ENCODE results near the gene IRX2. TPM values are rescaled to one million over a fixed set of nuclear protein-coding genes. Genes with fewer than 3 reads are reported as not detected.

IRX2 gene
- total RNA-seq, 1 donor from 2014 or later, result 0.52 TPM

DNA sequence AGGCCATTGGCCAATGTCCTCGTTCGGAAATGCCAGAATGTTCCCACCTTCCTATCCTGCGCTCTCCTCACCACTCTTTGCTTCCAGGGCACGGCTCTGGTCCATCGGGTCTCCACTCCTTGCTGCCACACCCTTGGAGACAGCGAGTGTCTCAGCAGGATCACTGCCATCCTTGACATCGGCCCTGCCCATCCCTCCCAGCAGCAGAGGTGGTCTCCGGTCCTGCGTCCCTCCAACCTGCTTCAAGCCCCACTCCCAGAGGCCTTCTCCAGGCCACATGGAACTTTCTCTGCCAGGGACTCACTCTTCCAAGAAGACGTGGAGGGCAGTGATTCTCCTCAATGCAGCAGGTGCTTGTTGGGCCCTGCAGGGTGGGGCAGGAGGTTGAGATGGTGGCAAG lies 42.7 kb downstream of the IRX2 start:
- H3K27me3 ChIP-seq (ENCODE audit: control insufficient read depth in 3 of 3, insufficient read depth in 3 of 3, low read length in 3 of 3), result peaks cover 0 to 13% (median 2%) of the 10 kb centered on the region in 3 donors

DNA sequence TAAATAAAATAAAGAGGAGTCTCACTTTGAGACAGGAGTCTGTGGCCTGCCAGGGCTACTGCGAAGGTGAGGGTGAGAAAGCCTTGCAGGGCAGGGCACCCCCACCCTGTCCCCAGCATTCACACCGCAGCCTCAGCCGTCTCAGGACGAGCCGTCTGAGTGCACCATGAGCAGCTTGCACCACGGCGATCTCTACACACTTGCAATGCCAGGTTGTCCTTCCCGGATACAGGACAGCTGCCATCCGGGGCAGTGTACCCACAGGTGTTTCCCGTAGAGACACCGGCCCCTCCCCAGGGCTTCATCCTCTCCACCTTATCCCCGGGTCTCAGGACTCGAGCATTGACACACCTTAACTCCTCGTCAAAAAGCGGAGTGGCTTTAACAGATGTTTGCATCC lies 43.3 kb downstream of the IRX2 start:
- H3K27me3 ChIP-seq (ENCODE audit: control insufficient read depth in 3 of 3, insufficient read depth in 3 of 3, low read length in 3 of 3), result peaks cover 0 to 15% (median 2%) of the 10 kb centered on the region in 3 donors
- no peak overlapping the region for H3K27ac ChIP-seq (ENCODE audit: low read depth, low read length)
- H3K36me3 ChIP-seq (ENCODE audit: control insufficient read depth in 3 of 3, insufficient read depth in 3 of 3, low read length in 3 of 3), result no peaks in the 10 kb centered on the region
- H3K9me3 ChIP-seq (ENCODE audit: control insufficient read depth in 3 of 3, low read length in 3 of 3), result peaks cover 0 to 2% (median 0%) of the 10 kb centered on the region in 3 donors
- H3K9ac ChIP-seq (ENCODE audit: low read depth in 1 of 3, low read length in 3 of 3), result no peak overlapping the region
- no peaks in the 10 kb centered on the region for H3K4me1 ChIP-seq (ENCODE audit: control insufficient read depth in 3 of 3, insufficient read depth in 3 of 3, low read length in 3 of 3)
- H3K4me3 ChIP-seq (ENCODE audit: low read length in 3 of 3), result no peak overlapping the region

More for the DNA sequence above, 42.7 kb downstream of the IRX2 start:
- H3K4me3 ChIP-seq (ENCODE audit: low read length in 3 of 3), result no peak overlapping the region
- no peak overlapping the region for H3K27ac ChIP-seq (ENCODE audit: low read depth, low read length)
- H3K9me3 ChIP-seq (ENCODE audit: control insufficient read depth in 3 of 3, low read length in 3 of 3), result peaks cover 0 to 2% (median 0%) of the 10 kb centered on the region in 3 donors
- no peaks in the 10 kb centered on the region for H3K36me3 ChIP-seq (ENCODE audit: control insufficient read depth in 3 of 3, insufficient read depth in 3 of 3, low read length in 3 of 3)
- H3K4me1 ChIP-seq (ENCODE audit: control insufficient read depth in 3 of 3, insufficient read depth in 3 of 3, low read length in 3 of 3), result no peaks in the 10 kb centered on the region
- no peak overlapping the region for H3K9ac ChIP-seq (ENCODE audit: low read depth in 1 of 3, low read length in 3 of 3)

DNA sequence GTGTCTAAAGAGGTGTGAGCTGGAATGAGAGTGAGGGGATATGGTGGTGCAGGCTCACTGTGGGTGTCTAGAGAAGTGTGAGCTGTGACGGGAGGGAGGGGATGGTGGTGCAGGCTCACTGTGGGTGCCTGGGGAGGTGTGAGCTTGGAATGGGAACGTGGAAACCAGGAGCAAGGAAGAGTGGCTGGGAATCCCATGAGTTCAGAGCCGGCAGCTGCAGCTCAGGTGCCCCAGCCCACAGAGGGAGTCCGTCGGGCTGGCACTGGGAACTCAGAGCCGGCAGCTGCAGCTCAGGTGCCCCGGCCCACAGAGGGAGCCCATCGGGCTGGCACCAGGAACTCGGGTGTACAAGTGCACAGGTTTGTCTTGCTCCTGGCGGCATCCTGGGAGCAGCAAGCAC lies 45.6 kb downstream of the IRX2 start:
- no peak overlapping the region for H3K27ac ChIP-seq (ENCODE audit: low read depth, low read length)
- no peak overlapping the region for H3K9ac ChIP-seq (ENCODE audit: low read depth in 1 of 3, low read length in 3 of 3)
- H3K4me1 ChIP-seq (ENCODE audit: control insufficient read depth in 3 of 3, insufficient read depth in 3 of 3, low read length in 3 of 3), result no peaks in the 10 kb centered on the region
- H3K36me3 ChIP-seq (ENCODE audit: control insufficient read depth in 3 of 3, insufficient read depth in 3 of 3, low read length in 3 of 3), result no peaks in the 10 kb centered on the region
- peaks cover 0 to 18% (median 2%) of the 10 kb centered on the region in 3 donors for H3K27me3 ChIP-seq (ENCODE audit: control insufficient read depth in 3 of 3, insufficient read depth in 3 of 3, low read length in 3 of 3)
- no peak overlapping the region for H3K4me3 ChIP-seq (ENCODE audit: low read length in 3 of 3)
- H3K9me3 ChIP-seq (ENCODE audit: control insufficient read depth in 3 of 3, low read length in 3 of 3), result peaks cover 0 to 2% (median 0%) of the 10 kb centered on the region in 3 donors

DNA sequence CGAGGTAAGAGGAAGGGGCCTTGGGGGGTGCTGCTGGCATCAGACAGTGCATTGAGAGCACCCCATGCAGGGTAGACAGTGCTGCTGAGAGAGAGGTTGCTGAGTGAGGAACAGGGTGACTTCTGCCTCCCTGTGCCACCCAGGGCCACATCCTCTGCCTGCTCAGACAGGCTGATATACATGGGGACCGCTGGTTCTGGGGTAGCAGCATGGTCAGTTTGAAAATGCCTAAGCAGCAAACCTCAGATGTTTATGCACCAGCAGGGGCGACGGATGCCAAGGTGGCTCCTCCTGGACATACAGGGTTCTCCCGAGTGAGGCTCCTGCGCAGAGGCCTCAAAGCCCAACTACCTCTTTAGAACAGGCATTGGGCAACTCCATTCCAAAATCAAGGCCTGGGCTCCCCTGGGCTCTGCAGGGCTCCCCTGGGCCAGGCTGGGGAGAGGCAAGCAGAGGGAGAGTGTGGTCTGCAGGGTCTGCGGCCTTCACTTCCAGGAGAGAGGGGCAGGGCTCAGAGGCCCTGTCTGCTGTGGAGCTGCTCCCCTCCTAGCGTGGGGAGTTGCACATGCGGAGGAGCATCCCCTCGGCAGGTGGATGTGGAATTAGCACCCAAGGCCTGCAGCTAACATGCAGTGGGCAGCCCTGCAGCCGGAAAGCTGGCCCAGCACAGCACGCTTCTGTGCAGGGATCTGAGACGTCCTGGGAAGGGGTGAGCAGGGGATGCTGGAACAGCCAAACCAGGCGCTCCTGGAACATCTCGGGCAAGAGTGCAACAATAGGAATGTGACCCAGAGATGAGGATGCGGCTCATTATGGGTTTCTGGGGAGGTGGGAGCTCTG lies 46.5 kb downstream of the IRX2 start:
- Histone ChIP-seq H3K4me1 (ENCODE audit: control insufficient read depth in 3 of 3, insufficient read depth in 3 of 3, low read length in 3 of 3) (no peaks in the 10 kb centered on the region), H3K27ac (ENCODE audit: low read depth, low read length) (no peak overlapping the region), H3K9me3 (ENCODE audit: control insufficient read depth in 3 of 3, low read length in 3 of 3) (peaks cover 0 to 2% (median 0%) of the 10 kb centered on the region in 3 donors), H3K27me3 (ENCODE audit: control insufficient read depth in 3 of 3, insufficient read depth in 3 of 3, low read length in 3 of 3) (peaks cover 0 to 20% (median 2%) of the 10 kb centered on the region in 3 donors), H3K4me3 (ENCODE audit: low read length in 3 of 3) (no peak overlapping the region), H3K36me3 (ENCODE audit: control insufficient read depth in 3 of 3, insufficient read depth in 3 of 3, low read length in 3 of 3) (no peaks in the 10 kb centered on the region), H3K9ac (ENCODE audit: low read depth in 1 of 3, low read length in 3 of 3) (no peak overlapping the region)

DNA sequence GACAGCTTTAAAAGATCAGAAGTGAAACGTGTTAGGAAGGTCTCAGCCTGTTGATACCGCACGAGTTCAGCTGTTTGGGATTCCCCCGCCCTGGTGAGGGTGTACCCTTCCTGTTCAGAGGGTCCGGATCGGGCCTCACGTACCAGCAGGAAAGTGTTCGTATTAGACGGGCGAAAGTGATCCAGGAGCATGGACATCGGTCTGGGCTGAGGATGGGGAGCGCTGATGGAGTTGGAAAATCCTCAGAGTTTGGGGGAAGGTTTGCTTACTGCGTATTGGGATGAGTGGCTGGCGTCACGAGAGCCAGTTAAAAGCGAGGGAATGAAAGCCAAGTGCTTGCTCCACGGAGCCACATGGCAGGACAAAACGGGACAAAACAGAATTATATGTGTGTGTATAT lies 47.4 kb downstream of the IRX2 start:
- no peak overlapping the region for H3K27ac ChIP-seq (ENCODE audit: low read depth, low read length)
- no peak overlapping the region for H3K9ac ChIP-seq (ENCODE audit: low read depth in 1 of 3, low read length in 3 of 3)
- H3K4me3 ChIP-seq (ENCODE audit: low read length in 3 of 3), result no peak overlapping the region
- no peaks in the 10 kb centered on the region for H3K4me1 ChIP-seq (ENCODE audit: control insufficient read depth in 3 of 3, insufficient read depth in 3 of 3, low read length in 3 of 3)
- H3K36me3 ChIP-seq (ENCODE audit: control insufficient read depth in 3 of 3, insufficient read depth in 3 of 3, low read length in 3 of 3), result no peaks in the 10 kb centered on the region
- H3K9me3 ChIP-seq (ENCODE audit: control insufficient read depth in 3 of 3, low read length in 3 of 3), result peaks cover 0 to 2% (median 0%) of the 10 kb centered on the region in 3 donors
- H3K27me3 ChIP-seq (ENCODE audit: control insufficient read depth in 3 of 3, insufficient read depth in 3 of 3, low read length in 3 of 3), result peaks cover 0 to 21% (median 2%) of the 10 kb centered on the region in 3 donors

DNA sequence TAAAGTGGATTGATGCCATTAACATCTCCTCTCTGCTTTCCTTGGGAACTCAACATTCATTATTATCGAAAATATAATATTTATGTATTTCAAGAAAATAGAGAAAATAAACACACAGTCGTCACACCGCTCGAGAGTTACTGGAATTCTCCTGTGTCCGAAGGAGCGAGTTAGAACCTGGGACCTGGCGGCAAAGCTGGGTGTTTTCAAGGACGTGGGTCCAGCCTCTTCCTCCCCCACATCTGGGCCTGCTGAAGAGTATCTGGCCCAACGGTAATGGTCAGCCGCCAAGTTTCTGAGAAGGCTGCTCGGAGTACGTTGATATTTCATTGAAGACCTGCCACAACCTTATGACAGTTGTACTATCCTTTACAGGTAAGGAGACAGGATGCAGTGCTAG lies 47.9 kb downstream of the IRX2 start:
- Histone ChIP-seq H3K4me1 (ENCODE audit: control insufficient read depth in 3 of 3, insufficient read depth in 3 of 3, low read length in 3 of 3) (no peaks in the 10 kb centered on the region), H3K27me3 (ENCODE audit: control insufficient read depth in 3 of 3, insufficient read depth in 3 of 3, low read length in 3 of 3) (peaks cover 0 to 21% (median 2%) of the 10 kb centered on the region in 3 donors), H3K36me3 (ENCODE audit: control insufficient read depth in 3 of 3, insufficient read depth in 3 of 3, low read length in 3 of 3) (no peaks in the 10 kb centered on the region), H3K9me3 (ENCODE audit: control insufficient read depth in 3 of 3, low read length in 3 of 3) (peaks cover 0 to 2% (median 0%) of the 10 kb centered on the region in 3 donors), H3K27ac (ENCODE audit: low read depth, low read length) (no peak overlapping the region), H3K9ac (ENCODE audit: low read depth in 1 of 3, low read length in 3 of 3) (no peak overlapping the region), H3K4me3 (ENCODE audit: low read length in 3 of 3) (no peak overlapping the region)

DNA sequence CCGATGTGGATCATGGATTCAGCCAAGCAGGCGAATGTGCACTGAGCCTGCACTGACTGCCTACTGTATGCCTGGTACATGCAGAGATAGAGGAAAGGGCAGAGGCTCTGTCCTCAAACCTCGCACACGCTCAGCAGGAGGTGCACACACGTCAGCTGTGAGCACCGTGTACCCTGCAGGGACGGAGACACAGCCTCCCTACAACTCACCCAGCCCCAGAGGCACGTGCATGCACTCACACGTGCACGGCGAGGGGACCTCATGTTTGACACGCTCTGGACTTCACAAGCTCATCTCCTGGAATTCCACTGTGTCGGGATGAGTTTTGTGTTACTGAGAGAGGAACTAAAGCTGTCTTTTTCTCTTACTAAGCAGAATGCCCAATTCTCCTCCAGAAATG lies 48.4 kb downstream of the IRX2 start:
- Histone ChIP-seq H3K27ac (ENCODE audit: low read depth, low read length) (no peak overlapping the region), H3K27me3 (ENCODE audit: control insufficient read depth in 3 of 3, insufficient read depth in 3 of 3, low read length in 3 of 3) (peaks cover 0 to 21% (median 2%) of the 10 kb centered on the region in 3 donors)

DNA sequence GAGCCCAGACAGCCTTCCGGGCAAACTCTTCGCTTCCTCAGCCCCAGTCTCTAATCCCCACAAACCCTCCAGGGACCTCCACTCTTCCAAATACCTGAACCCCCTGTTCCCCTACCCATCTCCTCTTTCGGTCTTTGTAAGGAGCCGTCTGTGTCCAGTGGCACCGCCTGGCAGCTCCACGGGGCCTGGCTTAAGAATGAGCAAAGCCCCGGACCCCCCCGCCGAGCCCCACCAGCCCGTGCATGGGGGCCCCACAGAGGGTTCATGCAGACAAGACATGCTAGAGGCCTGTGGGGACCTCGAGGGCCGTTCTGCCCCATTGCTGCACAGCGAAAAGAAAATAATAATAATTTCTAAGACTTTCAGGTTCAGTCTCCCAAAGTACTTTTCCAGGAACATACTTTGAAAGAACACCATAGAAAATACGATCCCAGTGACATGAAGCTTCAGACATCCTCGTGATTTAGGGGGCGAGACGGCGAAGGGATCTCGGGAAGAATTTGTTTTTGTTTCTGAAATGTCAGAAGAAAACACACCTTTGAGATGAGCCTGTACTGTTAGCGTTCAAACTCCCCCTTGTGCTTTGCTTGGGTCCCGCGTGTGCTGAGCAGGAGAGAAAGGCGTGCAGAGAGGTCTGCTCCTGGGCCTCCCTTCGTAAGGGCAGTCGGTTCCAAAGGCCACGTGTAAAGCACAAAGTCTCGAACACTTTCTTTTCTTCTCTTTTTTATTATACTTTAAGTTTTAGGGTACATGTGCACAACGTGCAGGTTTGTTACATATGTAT lies 49.2 kb downstream of the IRX2 start:
- no peaks in the 10 kb centered on the region for H3K4me1 ChIP-seq (ENCODE audit: control insufficient read depth in 3 of 3, insufficient read depth in 3 of 3, low read length in 3 of 3)
- peaks cover 0 to 21% (median 2%) of the 10 kb centered on the region in 3 donors for H3K27me3 ChIP-seq (ENCODE audit: control insufficient read depth in 3 of 3, insufficient read depth in 3 of 3, low read length in 3 of 3)
- no peak overlapping the region for H3K4me3 ChIP-seq (ENCODE audit: low read length in 3 of 3)
- H3K9me3 ChIP-seq (ENCODE audit: control insufficient read depth in 3 of 3, low read length in 3 of 3), result peaks cover 0 to 2% (median 0%) of the 10 kb centered on the region in 3 donors
- no peak overlapping the region for H3K9ac ChIP-seq (ENCODE audit: low read depth in 1 of 3, low read length in 3 of 3)
- no peaks in the 10 kb centered on the region for H3K36me3 ChIP-seq (ENCODE audit: control insufficient read depth in 3 of 3, insufficient read depth in 3 of 3, low read length in 3 of 3)
- no peak overlapping the region for H3K27ac ChIP-seq (ENCODE audit: low read depth, low read length)

More for the DNA sequence above, 48.4 kb downstream of the IRX2 start:
- Histone ChIP-seq H3K4me1 (ENCODE audit: control insufficient read depth in 3 of 3, insufficient read depth in 3 of 3, low read length in 3 of 3) (no peaks in the 10 kb centered on the region), H3K9ac (ENCODE audit: low read depth in 1 of 3, low read length in 3 of 3) (no peak overlapping the region), H3K9me3 (ENCODE audit: control insufficient read depth in 3 of 3, low read length in 3 of 3) (peaks cover 0 to 2% (median 0%) of the 10 kb centered on the region in 3 donors), H3K4me3 (ENCODE audit: low read length in 3 of 3) (no peak overlapping the region), H3K36me3 (ENCODE audit: control insufficient read depth in 3 of 3, insufficient read depth in 3 of 3, low read length in 3 of 3) (no peaks in the 10 kb centered on the region)

DNA sequence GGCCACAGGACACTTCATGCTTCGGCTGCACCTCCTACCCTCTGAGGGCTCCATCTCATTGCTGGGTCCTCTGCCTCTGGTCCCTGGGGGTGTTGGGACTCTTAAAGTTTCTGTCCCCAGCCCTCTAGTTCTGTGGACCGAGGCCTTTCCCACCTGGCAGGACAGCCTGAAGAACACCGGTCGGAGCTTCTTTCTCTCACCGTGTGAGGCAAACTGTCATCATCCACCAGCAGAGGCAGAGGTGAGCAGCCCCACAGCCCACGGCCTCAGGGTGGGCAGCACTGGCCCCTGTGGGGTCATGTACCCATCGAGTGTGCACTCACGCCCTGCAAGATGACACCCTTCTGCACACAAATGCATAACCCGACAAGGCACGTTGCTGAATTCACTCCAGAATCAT lies 49.9 kb downstream of the IRX2 start:
- peaks cover 0 to 21% (median 2%) of the 10 kb centered on the region in 3 donors for H3K27me3 ChIP-seq (ENCODE audit: control insufficient read depth in 3 of 3, insufficient read depth in 3 of 3, low read length in 3 of 3)
- no peak overlapping the region for H3K4me3 ChIP-seq (ENCODE audit: low read length in 3 of 3)
- no peaks in the 10 kb centered on the region for H3K4me1 ChIP-seq (ENCODE audit: control insufficient read depth in 3 of 3, insufficient read depth in 3 of 3, low read length in 3 of 3)
- no peaks in the 10 kb centered on the region for H3K9me3 ChIP-seq (ENCODE audit: control insufficient read depth in 3 of 3, low read length in 3 of 3)
- no peaks in the 10 kb centered on the region for H3K36me3 ChIP-seq (ENCODE audit: control insufficient read depth in 3 of 3, insufficient read depth in 3 of 3, low read length in 3 of 3)
- H3K27ac ChIP-seq (ENCODE audit: low read depth, low read length), result no peak overlapping the region
- no peak overlapping the region for H3K9ac ChIP-seq (ENCODE audit: low read depth in 1 of 3, low read length in 3 of 3)

DNA sequence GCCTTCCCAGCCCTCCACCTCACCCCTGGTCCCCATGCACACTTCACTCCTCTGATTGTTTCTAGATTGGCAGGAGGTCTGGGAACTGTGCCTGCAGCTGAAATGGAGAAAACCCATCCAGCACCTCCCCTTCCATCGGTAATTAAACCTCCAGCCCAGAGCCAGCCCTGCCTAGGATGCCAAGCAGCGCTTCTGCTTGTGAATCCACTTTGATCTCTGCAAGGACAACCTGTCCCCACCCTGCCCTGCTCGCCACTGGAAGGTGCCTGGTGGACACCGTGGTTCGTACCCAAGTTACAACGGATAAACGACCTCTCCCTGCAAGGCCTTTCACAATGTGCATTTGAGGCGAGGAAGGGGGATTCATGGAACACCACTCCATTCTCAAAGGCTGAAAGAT lies 50.6 kb downstream of the IRX2 start:
- Histone ChIP-seq H3K36me3 (ENCODE audit: control insufficient read depth in 3 of 3, insufficient read depth in 3 of 3, low read length in 3 of 3) (no peaks in the 10 kb centered on the region), H3K9me3 (ENCODE audit: control insufficient read depth in 3 of 3, low read length in 3 of 3) (no peaks in the 10 kb centered on the region), H3K27me3 (ENCODE audit: control insufficient read depth in 3 of 3, insufficient read depth in 3 of 3, low read length in 3 of 3) (peaks cover 0 to 21% (median 2%) of the 10 kb centered on the region in 3 donors), H3K27ac (ENCODE audit: low read depth, low read length) (no peak overlapping the region), H3K4me1 (ENCODE audit: control insufficient read depth in 3 of 3, insufficient read depth in 3 of 3, low read length in 3 of 3) (no peaks in the 10 kb centered on the region), H3K4me3 (ENCODE audit: low read length in 3 of 3) (no peak overlapping the region), H3K9ac (ENCODE audit: low read depth in 1 of 3, low read length in 3 of 3) (no peak overlapping the region)

All from skeletal muscle tissue (tissue), 4 donors.